HG02870 (cell line): ENCODE measurements around the gene DCLK3.

Source experiments
- ATAC-seq: cut with Tn5 transposase; IDR thresholded peaks from one replicate; pipeline ENCODE4 v1.9.1; 2021; ENCODE audit warnings: mild to moderate bottlenecking, moderate library complexity; ENCODE audit not compliant: unreplicated experiment

Gene DCLK3

DNA sequence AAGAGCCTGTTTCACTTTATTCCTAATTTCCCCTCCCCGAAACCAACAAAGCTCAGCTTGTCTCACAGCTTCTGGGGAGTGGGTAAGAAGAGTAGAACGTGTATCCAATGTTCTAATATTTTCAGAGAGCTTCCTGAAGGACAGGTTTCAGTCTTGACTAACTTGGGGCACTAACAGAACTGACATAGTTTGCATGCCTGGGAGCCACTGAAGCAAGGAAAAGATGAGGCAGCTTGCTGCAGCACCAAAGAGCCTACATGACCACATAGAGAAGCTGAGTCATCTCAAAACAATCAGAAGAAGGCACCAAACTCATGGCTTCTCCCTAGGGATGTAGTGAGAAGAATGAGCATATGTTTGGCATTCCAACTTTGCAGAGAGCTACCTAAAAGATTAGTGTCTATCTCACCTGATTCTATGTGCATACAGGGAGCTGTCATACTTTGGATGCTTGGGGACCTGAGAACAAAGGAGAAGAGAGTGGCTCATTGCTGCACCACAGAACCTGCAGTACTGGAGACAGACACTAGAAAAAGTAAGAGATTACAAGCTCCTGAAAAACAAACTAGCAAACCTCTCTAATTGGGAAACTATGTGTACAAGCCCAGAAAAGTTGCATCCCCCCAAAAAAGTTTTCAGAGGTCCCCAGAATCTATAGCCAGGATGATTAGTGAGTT, 86.9 kb downstream of the DCLK3 start:
- ATAC-seq: peak; percentile 47

DNA sequence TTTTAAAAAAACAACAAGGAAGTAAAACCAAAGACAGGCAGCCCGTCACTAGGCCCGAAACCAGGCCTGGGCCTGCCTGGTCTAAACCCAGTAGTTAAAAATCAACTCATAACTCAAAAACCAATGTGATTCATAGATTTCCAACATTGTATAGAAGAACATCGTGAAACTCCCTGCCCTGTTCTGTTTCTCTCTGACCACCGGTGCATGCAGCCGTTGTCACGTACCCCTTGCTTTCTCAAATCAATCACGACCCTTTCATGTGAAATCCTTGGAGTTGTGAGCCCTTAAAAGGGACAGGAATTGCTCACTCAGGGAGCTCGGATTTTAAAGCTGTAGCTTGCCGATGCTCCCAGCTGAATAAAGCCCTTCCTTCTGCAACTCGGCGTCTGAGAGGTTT, 89.5 kb downstream of the DCLK3 start:
- ATAC-seq: peak; percentile 1

GRCh38 chr3:36669764-36670163, 94.6 kb downstream of the DCLK3 start:
- ATAC-seq: no peak

DNA sequence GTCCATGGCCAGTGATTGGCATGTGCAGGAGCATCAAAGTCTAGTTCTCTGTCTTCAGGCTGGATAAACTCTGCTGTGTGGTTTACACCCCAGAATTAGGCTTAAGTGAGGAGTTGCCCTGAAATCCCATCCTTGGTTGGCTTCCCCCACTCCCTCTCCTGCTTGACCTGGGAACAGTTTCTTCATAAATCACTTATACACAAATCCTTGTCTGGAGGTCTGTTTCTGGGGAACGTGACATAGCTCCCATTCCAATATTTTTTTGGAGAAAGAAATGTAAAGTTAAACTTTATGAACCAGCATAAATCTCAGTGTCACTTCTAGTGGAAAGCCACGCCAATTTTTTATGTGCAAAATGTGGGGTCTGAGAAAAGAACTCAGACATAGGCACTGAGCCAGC, 98.2 kb downstream of the DCLK3 start:
- ATAC-seq: no peak

DNA sequence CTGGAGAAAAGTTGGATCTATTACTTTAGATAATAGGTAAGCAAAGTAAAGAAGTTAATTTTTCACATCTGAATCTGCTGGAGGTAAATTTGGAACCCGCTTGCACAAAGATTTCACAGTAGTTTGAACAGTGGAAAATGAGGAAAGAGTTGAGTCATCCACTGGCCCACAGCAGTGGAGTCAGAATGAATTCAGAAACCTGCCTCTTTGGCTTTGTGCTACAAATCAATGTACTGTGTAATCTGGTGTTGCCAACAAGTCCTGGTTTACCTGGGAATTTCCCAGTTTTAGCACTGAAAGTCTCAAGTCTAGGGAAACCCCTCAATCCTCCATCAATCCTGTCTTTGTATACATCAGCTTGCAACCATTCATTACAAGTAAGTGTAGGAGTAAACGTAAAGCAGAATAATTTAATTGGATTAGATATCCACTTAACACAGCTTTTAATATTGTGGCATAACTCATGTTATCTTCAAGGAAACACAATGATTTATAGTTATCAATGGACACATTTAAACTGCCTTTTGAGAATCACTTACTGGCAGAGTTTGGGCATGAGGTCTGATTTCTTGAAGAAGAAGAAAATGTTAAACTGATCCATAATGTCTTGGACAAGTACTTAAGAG, 100.6 kb downstream of the DCLK3 start:
- ATAC-seq: peak; percentile 78

DNA sequence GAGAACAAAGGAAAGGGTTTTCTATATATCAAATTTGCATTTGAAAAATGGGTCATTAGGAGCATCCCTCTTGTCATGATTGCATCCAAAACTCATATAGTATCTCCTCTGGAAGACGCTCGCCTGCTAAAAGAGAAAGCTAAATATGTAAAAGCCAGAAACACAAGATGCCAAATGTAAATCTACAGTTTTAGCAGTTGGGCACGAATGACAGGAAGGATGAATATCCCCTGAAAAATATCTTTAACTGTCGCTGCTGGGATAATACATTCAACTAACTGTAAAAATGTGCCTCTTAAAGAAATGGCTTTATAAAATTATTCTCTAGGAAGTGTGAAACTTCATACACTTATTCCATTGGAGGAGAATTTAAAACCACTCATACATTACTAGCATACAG, 101.7 kb downstream of the DCLK3 start:
- ATAC-seq: no peak
